GM13977 (cell line): ENCODE measurements around the gene ZNF366.
"Not testable (repeated sequence)": the region's sequence is repeated elsewhere in the genome, so short reads cannot be mapped to it uniquely, and the experiment has no call there.

Source experiments
- DNase-seq: peaks from one replicate; pipeline ENCODE4 v3.0.0; 2012; ENCODE audit warnings: low spot score
- in situ Hi-C: fragments of 300-500 bp; cut with MboI; formaldehyde crosslinking; loops from one replicate; pipeline ENCODE4 v1.12.0; 2022; ENCODE audit warnings: low sequenced_read_pairs, low pct_unique_long_range_greater_than_20kb, mixed read lengths, inconsistent platforms; ENCODE audit not compliant: unreplicated experiment
- TF ChIP-seq, protein P1 (sequence below): IDR thresholded peaks from 2 replicates; pipeline ENCODE4 v1.5.1; 2012; ENCODE audit warnings: mild to moderate bottlenecking, control low read depth; ENCODE audit not compliant: insufficient read depth; ENCODE audit errors: extremely low read depth, missing control alignments

ZNF366 gene

DNA sequence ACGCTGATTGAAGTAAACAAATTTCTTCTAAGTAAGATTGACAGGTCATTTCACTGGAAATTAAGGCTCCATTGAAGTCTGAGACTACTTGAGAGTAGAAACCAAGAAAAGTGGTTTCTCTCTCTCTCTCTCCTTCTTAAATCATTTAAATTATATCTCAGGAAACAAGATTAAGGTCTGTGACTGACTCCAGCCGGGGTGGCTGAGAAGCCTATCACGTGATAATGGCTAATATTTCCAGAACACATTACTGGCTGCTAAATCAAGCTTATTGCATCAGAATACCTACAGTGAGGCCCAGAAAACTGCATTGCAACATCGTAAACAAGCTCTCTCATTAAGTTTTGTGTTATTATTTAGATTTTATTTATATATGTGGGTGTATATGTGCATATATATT, 98.6 kb downstream of the ZNF366 start:
- in situ Hi-C loops = no loop called here
- no peak for DNase-seq
- TF ChIP-seq, protein P1, sequence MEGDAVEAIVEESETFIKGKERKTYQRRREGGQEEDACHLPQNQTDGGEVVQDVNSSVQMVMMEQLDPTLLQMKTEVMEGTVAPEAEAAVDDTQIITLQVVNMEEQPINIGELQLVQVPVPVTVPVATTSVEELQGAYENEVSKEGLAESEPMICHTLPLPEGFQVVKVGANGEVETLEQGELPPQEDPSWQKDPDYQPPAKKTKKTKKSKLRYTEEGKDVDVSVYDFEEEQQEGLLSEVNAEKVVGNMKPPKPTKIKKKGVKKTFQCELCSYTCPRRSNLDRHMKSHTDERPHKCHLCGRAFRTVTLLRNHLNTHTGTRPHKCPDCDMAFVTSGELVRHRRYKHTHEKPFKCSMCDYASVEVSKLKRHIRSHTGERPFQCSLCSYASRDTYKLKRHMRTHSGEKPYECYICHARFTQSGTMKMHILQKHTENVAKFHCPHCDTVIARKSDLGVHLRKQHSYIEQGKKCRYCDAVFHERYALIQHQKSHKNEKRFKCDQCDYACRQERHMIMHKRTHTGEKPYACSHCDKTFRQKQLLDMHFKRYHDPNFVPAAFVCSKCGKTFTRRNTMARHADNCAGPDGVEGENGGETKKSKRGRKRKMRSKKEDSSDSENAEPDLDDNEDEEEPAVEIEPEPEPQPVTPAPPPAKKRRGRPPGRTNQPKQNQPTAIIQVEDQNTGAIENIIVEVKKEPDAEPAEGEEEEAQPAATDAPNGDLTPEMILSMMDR = no peak

DNA sequence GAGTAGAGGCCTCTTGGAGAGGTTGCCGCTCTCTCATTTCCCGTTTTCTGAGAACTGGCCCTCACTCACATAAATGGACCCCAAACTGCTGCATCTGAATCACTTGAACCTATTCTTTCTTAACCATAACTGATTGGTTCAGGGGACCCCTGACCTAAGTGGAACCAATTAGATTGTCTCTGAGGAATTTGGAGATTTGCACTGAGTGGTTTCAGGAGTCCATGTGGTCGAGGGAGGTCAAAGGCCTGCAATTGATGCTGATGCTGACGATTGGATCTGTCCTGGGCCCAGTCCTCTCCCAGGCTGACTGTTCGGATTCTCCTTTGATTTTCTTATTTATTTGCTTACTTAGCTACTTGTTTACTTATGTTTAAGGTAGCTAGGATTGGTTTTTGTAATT, 99.1 kb downstream of the ZNF366 start:
- in situ Hi-C loops = no loop called here
- TF ChIP-seq, protein P1 = no peak
- no peak for DNase-seq

DNA sequence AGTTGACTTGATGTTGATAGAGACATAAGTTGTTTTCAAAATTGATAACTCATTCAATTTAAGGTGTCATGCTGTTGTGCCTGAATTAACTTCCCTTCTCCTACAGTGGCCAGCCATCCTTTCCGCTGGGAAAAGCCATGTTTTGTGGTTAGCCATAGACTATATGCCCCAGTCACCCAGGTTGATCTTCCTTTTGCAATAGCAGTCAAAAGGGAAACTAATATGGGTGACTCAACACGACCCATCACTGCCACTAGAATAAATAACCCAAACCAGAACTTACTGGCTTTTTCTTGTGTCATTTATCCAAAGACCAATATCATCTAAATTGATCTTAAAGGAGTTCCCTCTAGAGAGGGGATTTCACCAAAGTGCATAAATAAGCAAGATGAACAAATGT, 99.7 kb downstream of the ZNF366 start:
- in situ Hi-C loops = no loop called here

DNA sequence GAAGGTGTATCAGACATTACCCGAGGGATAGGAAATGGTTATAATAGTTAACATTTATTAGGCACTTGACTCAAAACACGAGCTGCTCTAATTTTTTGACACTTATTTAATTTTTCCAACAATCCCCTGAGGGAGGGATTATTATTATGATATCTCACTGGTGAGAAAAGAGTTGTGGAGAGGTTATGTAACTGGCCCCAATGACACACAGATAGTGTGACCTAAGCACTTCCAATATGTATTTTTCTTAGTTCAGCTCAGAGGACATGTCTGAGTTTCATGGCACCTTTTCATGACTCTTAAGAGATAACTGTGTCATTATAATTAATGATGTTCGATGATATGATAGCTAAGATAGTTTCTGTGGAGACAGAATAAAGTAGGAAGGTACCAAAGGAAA, 100.1 kb downstream of the ZNF366 start:
- in situ Hi-C loops = no loop called here
- no peak for DNase-seq
- TF ChIP-seq, protein P1 = no peak

More for the DNA sequence above, 99.7 kb downstream of the ZNF366 start:
- DNase-seq = no peak
- TF ChIP-seq, protein P1 = no peak

DNA sequence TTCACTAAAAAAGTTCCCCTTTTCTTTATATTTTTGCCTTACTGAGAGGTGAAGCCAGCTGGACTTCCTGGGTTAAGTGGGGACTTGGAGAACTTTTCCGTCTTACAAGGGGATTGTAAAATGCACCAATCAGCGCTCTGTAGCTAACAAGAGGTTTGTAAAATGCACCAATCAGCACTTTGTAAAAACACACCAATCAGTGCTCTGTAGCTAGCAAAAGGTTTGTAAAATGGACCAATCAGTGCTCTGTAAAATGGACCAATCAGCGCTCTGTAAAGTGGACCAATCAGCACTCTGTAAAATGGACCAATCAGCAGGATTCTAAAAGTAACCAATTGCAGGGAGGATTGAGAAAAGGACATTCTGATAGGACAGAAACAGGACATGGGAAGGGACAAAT, 102.4 kb downstream of the ZNF366 start:
- in situ Hi-C loops, DNase-seq: not testable (repeated sequence)

DNA sequence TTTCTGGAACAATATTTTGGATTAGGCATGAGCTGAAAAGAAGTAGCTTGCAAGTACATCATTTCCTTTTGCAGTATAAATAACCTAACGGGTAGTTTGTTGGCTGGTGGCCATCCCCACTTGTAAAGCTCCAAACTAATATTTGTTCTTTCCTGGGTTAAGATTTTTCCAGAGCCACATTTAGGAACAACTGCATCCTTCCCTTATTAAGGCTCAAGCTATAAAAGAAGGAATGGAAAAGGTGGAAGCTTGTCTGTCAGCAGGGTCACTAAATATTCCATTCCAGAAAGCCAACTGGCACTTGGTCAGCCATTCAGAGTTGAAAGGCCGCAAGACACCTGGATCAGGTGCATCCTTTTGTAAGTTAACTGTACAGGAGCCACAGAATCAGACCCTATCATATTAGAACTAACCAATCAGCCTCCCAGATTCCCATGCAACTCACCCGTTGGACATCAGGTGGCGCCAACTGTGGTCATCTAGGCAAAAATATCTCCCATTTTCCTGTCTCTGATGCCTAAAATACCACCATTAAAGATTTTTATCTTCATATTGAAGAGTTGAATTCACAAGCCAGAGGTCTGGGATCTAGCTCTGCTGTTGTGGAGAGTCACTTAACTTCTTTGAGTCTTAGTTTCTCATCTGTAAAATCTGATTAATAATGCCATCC, 104.1 kb downstream of the ZNF366 start:
- in situ Hi-C loops = no loop called here
- no peak for DNase-seq
- TF ChIP-seq, protein P1 = peak; percentile 17

DNA sequence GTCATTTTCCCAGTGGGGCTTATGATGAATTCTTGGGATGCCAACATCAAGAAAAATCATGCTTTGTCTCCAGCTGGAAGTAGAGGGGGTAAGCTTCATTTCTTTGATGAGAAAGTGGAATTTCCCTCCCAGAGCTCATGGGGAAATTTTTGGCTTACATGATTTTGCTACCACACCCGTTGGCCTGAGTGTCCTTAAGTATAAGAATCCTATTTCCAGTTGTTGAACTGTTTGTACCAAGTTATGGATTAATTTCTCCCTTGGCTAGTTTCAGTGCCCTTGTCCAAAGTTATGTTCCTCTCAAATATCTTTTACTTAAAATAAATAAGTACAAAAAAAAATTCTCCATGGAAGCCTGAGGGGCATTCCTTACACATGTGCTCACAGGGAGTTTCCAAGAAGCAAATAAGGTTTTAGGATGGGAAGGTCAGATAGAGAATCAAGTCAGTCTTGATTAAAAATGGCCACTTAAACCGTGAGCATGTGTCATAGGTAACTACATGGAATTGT, 104.8 kb downstream of the ZNF366 start:
- no peak for DNase-seq
- in situ Hi-C loops = no loop called here
- TF ChIP-seq, protein P1 = no peak
